GM18498 (cell line): ENCODE data around the gene DMTF1.
"Not testable (repeated sequence)": the region's sequence is repeated elsewhere in the genome, so short reads cannot be mapped to it uniquely, and the experiment has no call there.

ENCODE experiments used
- ATAC-seq: cut with Tn5 transposase; IDR thresholded peaks from one replicate; pipeline ENCODE4 v1.9.1; 2021; ENCODE audit warnings: mild to moderate bottlenecking, moderate library complexity; ENCODE audit not compliant: unreplicated experiment

Gene DMTF1

DNA sequence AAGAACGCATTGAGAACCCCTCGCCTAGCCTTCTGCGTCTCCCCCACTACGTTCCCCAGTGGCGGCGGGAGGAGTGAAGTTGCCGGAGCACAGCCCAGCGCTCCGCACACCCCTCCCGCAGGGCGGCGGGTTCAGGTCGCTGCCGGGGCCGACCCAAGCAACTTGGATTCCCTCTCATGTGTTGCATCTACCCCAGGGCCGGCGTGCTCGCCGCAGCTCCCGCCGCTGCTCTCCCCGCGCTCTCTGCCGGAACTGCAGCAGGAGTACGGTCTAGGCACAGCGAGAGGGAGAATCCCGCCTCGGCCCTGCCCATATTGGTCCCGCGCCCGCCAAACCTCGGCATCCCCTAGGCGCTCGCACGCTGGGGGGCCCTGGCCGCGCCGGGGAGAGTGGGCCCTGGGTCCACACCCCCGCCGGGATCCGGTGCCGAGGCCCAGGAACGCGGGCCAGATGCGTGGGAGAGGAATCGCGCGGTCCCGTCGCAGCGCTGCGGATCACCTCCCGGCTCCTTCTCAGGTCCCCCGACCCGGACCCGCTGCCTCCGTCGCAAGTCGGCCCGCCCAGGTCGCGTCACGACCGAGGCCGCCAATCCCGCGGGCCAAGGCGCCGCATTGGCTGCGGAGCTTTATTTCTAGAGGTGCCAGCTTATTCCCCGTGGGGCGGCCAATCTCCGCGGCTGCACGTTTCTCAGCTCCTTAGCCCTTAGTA, 67.9 kb downstream of the DMTF1 start:
- ATAC-seq, result peak; percentile 42

DNA sequence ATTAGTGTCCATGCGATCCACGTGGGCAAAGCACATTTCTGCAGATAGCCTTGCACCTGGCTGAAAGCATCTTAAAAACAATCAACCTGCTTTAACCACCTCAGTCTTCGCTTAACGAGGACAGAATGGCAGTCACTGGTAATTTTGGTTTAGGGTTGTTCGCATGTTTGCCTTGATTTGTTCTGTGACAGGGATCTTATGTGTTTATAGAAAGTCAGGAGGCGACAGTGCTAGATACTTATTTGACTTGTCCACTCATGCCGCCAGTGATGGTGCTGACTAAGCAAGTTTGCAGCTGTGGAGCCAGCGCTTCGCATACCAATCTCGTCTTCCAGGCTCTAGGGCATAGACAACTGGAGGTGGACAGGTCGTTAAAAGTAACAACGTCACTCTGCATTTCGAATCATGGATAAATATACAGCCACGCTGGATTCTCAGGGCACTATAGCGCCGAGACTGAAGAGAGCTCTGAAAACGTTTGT, 68.5 kb downstream of the DMTF1 start:
- no peak for ATAC-seq

DNA sequence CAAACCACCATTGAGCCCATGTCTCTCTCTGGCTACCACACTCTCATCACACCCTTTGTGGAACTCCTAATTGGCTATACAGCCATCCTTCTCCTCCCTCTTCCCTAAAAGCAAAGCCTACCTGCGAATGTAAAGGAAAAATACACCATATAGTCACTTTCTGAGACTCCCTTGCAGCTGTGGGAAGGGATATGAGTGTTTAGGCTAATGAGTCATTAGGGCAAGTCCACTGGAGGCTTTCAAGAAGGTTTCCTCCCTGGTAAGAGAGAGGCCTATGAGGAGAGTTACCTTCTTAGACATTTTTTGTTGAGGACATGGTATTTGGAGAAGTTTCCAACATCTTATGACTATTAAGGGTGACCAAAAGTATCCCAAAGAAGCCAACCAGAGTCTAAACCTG, 71.4 kb downstream of the DMTF1 start:
- ATAC-seq, result no peak

DNA sequence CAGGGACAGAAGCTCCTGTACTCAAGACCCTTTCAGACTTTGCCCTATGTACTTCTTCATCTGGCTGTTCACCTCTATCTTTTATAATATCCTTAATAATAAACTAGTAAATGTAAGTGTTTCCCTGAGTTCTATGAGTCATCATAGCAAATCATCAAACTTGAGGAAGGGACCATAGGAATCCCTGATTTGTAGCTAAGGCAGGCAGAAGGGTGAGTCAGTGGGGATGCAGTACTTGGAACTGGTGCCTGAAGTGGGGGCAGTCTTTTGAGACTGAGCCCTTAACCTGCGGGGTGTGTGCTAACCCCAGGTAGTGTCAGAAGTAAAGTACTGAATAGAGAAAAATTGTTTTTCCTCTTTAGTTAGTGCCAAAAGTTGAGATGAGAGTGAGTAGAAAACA, 73.4 kb downstream of the DMTF1 start:
- ATAC-seq, result no peak

DNA sequence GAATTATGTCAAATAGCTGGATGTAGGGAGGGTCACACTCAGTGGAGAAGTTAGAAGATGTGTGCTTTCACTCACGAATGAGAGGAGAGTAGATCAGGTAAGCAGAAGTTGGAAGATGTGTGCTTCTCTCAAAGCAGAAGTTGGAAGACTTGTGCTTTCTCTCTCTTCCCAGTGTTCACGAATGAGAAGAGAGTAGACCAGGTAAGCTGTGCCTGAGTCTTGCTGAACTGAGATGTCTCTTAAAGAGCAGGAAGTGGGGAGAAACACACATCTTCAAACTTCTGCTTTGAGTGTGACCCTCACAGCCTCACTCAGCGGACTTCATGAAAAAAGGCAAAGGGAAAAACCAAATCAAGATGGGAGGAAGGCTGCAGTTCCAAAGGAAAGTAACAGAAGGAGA, 74.2 kb downstream of the DMTF1 start:
- no peak for ATAC-seq

DNA sequence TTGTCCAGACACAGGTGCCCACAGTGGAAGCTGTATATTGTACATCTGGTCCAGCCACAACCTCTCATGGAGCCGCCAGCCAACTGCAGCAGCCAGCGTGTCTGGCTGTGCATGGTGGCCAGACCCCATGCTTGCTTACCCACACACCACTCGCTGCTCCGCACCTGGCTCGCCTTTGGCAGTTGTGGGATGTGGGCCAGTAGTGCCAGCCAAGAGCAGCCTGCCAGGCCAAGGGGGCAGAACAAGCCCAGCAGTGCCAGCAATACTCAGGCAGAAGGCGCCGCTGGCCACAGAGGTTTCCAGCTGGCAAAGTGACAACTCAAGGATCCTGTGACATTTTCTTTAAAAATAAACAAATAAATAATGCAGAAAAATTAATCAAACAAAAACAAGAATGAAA, 79.0 kb downstream of the DMTF1 start:
- ATAC-seq, result no peak

DNA sequence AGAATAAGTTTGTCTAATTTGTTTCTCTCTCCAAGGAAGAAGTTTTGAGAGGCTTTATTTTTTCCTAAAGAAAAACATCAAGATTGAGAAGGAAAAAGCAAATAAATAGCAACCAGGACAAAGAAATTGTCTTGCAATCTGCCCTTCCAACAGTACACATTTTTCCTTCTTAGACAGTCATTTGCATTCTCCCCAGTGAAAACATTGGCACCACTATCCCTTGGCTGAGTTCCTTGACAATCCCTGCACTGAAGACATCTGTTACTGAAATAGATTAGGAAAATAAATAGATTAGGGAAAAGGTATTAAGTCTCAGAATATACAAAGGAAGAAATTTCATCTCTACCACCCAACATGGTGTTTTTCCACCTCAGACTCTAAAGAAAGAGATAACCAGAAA, 79.5 kb downstream of the DMTF1 start:
- no peak for ATAC-seq

DNA sequence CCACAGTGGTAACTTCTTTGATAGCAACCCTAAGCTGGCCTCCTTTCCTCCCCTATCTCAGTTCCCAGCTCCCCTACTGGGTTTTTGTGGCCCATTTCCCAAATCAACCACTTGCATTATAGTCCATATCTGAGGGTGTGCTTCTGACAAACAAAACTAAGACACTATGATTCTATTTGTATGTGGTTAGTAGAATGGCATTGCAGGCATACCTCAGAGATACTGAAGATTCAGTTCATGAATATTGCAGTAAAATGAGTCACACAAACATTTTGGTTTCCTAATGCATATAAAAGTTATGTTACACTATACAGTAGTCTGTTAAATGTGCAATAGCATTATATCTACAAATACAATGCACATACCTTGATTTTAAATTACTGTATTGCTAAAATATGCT, 82.7 kb downstream of the DMTF1 start:
- ATAC-seq, result no peak

DNA sequence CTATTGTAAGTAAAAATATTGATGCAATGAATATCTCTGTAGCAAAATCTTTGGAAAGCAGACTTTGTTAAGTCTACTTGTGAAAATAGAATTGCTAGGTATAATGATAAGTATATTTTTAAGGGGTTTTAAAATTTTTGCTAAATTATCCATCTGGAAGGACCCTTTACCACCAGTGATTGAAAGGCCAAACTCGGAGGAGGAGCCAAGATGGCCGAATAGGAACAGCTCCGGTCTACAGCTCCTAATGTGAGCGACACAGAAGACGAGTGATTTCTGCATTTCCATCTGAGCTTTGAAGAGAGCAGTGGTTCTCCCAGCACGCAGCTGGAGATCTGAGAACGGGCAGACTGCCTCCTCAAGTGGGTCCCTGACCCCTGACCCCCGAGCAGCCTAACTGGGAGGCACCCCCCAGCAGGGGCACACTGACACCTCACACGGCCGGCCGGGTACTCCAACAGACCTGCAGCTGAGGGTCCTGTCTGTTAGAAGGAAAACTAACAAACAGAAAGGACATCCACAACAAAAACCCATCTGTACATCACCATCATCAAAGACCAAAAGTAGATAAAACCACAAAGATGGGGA, 86.3 kb downstream of the DMTF1 start:
- not testable (repeated sequence) for ATAC-seq

DNA sequence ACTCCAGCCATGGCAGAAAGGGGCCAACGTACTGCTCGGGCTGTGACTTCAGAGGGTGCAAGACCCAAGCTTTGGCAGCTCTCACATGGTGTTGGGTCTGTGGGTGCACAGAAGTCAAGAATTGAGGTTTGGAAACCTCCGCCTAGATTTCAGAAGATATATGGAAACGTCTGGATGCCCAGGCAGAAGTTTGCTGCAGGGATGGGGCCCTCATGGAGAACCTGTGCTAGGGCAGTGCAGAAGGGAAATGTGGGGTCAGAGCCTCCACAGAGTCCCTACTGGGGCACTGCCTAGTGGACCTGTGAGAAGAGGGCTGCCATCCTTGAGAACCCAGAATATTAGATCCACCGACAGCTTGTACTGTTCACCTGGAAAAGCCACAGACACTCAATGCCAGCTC, 93.4 kb downstream of the DMTF1 start:
- not testable (repeated sequence) for ATAC-seq
